COLO668 (cell line): ENCODE data around the gene HOXB7.

ENCODE experiments used
- DNase-seq: peaks from one replicate; lab custom pipeline; 2025; ENCODE audit not compliant: unreplicated experiment; lab: John Stamatoyannopoulos, UW

HOXB7 gene

GRCh38 chr17:48596000-48596734, 14.7 kb downstream of the HOXB7 start:
- peak; percentile 69 for DNase-seq

- DNase-seq = peak; percentile 32
Measured at GRCh38 chr17:48595278-48595999, 15.4 kb downstream of the HOXB7 start.

GRCh38 chr17:48594538-48595277, 16.1 kb downstream of the HOXB7 start:
- peak; percentile 53 for DNase-seq

GRCh38 chr17:48593840-48594537, 16.8 kb downstream of the HOXB7 start:
- peak; percentile 85 for DNase-seq

GRCh38 chr17:48593126-48593829, 17.5 kb downstream of the HOXB7 start, which contains the start of gene HOXB5:
TSS of gene HOXB5 (minus strand) at chr17:48593779. CDS start at chr17:48593682, 97 bp downstream.
- peak; percentile 58 for DNase-seq

- DNase-seq = peak; percentile 55
Measured at GRCh38 chr17:48592577-48592976, 18.2 kb downstream of the HOXB7 start.

GRCh38 chr17:48592057-48592514, 18.7 kb downstream of the HOXB7 start:
- DNase-seq = peak; percentile 60

- DNase-seq = no peak
Measured at GRCh38 chr17:48591255-48592056, 19.4 kb downstream of the HOXB7 start.

GRCh38 chr17:48590607-48591161, 20.1 kb downstream of the HOXB7 start:
- no peak for DNase-seq

GRCh38 chr17:48589831-48590606, 20.8 kb downstream of the HOXB7 start, which contains the start of gene HOXB3:
TSS of gene HOXB3 (minus strand) at chr17:48590241. CDS start at chr17:48552474, 37,767 bp downstream.
- peak; percentile 29 for DNase-seq

- DNase-seq = no peak
Measured at GRCh38 chr17:48589060-48589830, 21.6 kb downstream of the HOXB7 start.

GRCh38 chr17:48588528-48588927, 22.3 kb downstream of the HOXB7 start:
- DNase-seq = no peak

GRCh38 chr17:48588074-48588415, 22.8 kb downstream of the HOXB7 start:
- no peak for DNase-seq

GRCh38 chr17:48587276-48588073, 23.3 kb downstream of the HOXB7 start:
- peak; percentile 59 for DNase-seq

- peak; percentile 70 for DNase-seq
Measured at GRCh38 chr17:48586355-48587258, 24.2 kb downstream of the HOXB7 start.
